ACC112 (cell line): ENCODE results near the gene OXNAD1.

Source experiments
- H2AFZ ChIP-seq: fragments of 200-600 bp; sonication (generic); one replicate; pipeline ENCODE4 v1.6.0; 2017; ENCODE audit warnings: antibody characterized with exemption, low read length; ENCODE audit not compliant: unreplicated experiment
- H3K27ac ChIP-seq: fragments of 200-600 bp; sonication (generic); 2 replicates; pipeline ENCODE4 v1.5.1; 2014; ENCODE audit warnings: low read depth, mild to moderate bottlenecking, antibody characterized with exemption, low read length, moderate library complexity
- H3K27me3 ChIP-seq: fragments of 200-600 bp; sonication (generic); 2 replicates; pipeline ENCODE4 v1.6.1; 2014; ENCODE audit warnings: mild to moderate bottlenecking, antibody characterized with exemption, low read length, moderate library complexity, mixed read lengths; ENCODE audit not compliant: insufficient read depth
- H3K36me3 ChIP-seq: fragments of 200-600 bp; sonication (generic); 2 replicates; pipeline ENCODE4 v1.6.1; 2016; ENCODE audit warnings: mild to moderate bottlenecking, antibody characterized with exemption, low read length, moderate library complexity, mixed read lengths; ENCODE audit not compliant: insufficient read depth
- H3K4me1 ChIP-seq: fragments of 200-600 bp; sonication (generic); one replicate; pipeline ENCODE4 v1.6.1; 2016; ENCODE audit warnings: low read length, mixed read lengths; ENCODE audit not compliant: insufficient read depth, unreplicated experiment, control insufficient read depth
- H3K4me3 ChIP-seq: fragments of 200-600 bp; sonication (generic); 2 replicates; pipeline ENCODE4 v1.5.1; 2014; ENCODE audit warnings: mild to moderate bottlenecking, low read depth, low read length
- H3K79me2 ChIP-seq: fragments of 200-600 bp; sonication (generic); one replicate; pipeline ENCODE4 v1.6.0; 2016; ENCODE audit warnings: low read length; ENCODE audit not compliant: control insufficient read depth, unreplicated experiment, insufficient read depth

The OXNAD1 gene

GRCh38 chr3:16273867-16274266 lies 8.9 kb downstream of the OXNAD1 start:
- Histone ChIP-seq H3K27ac (no peak overlapping the region), H3K79me2 (peaks cover under 1% of the 10 kb centered on the region), H3K27me3 (no peaks in the 10 kb centered on the region), H2AFZ (no peak overlapping the region), H3K36me3 (peaks cover 7% of the 10 kb centered on the region; the same call in 1 of the 2 replicates), H3K4me3 (no peak overlapping the region), H3K4me1 (no peaks in the 10 kb centered on the region)

GRCh38 chr3:16277471-16277870 lies 12.5 kb downstream of the OXNAD1 start:
- no peaks in the 10 kb centered on the region for H3K79me2 ChIP-seq
- no peak overlapping the region for H3K4me3 ChIP-seq
- H3K27ac ChIP-seq, result no peak overlapping the region
- no peaks in the 10 kb centered on the region for H3K27me3 ChIP-seq
- H2AFZ ChIP-seq, result no peak overlapping the region
- H3K36me3 ChIP-seq, result no peaks in the 10 kb centered on the region; the same call in 1 of the 2 replicates
- H3K4me1 ChIP-seq, result no peaks in the 10 kb centered on the region

GRCh38 chr3:16279010-16279801 lies 14.2 kb downstream of the OXNAD1 start:
- Histone ChIP-seq H3K79me2 (no peaks in the 10 kb centered on the region), H3K4me3 (no peak overlapping the region), H2AFZ (no peak overlapping the region), H3K27me3 (no peaks in the 10 kb centered on the region), H3K4me1 (no peaks in the 10 kb centered on the region), H3K27ac (no peak overlapping the region), H3K36me3 (no peaks in the 10 kb centered on the region; the same call in 1 of the 2 replicates)

GRCh38 chr3:16280671-16281070 lies 15.7 kb downstream of the OXNAD1 start:
- Histone ChIP-seq H3K4me3 (no peak overlapping the region), H3K4me1 (no peaks in the 10 kb centered on the region), H3K79me2 (no peaks in the 10 kb centered on the region), H3K36me3 (no peaks in the 10 kb centered on the region; the same call in 1 of the 2 replicates), H2AFZ (no peak overlapping the region), H3K27ac (no peak overlapping the region), H3K27me3 (no peaks in the 10 kb centered on the region)

- H2AFZ ChIP-seq, result no peak overlapping the region
- no peaks in the 10 kb centered on the region for H3K4me1 ChIP-seq
- no peaks in the 10 kb centered on the region for H3K36me3 ChIP-seq
- H3K27me3 ChIP-seq, result no peaks in the 10 kb centered on the region
- H3K79me2 ChIP-seq, result no peaks in the 10 kb centered on the region
- no peak overlapping the region for H3K27ac ChIP-seq
- no peak overlapping the region for H3K4me3 ChIP-seq
Measured at GRCh38 chr3:16284633-16285032, 19.6 kb downstream of the OXNAD1 start.

- Histone ChIP-seq H3K27me3 (no peaks in the 10 kb centered on the region), H3K27ac (no peak overlapping the region), H2AFZ (no peak overlapping the region), H3K4me1 (peaks cover 4% of the 10 kb centered on the region), H3K79me2 (no peaks in the 10 kb centered on the region), H3K4me3 (no peak overlapping the region), H3K36me3 (no peaks in the 10 kb centered on the region)
Measured at GRCh38 chr3:16286161-16286560, 21.1 kb downstream of the OXNAD1 start.

GRCh38 chr3:16286751-16287543 lies 21.9 kb downstream of the OXNAD1 start:
- H3K36me3 ChIP-seq, result no peaks in the 10 kb centered on the region
- peaks cover 4% of the 10 kb centered on the region for H3K4me1 ChIP-seq
- H3K27me3 ChIP-seq, result no peaks in the 10 kb centered on the region
- H2AFZ ChIP-seq, result no peak overlapping the region
- H3K79me2 ChIP-seq, result no peaks in the 10 kb centered on the region
- no peak overlapping the region for H3K4me3 ChIP-seq
- no peak overlapping the region for H3K27ac ChIP-seq

- Histone ChIP-seq H3K27ac (no peak overlapping the region), H3K79me2 (no peaks in the 10 kb centered on the region), H3K27me3 (no peaks in the 10 kb centered on the region), H3K4me3 (no peak overlapping the region), H2AFZ (no peak overlapping the region), H3K36me3 (peaks cover 12% of the 10 kb centered on the region), H3K4me1 (peaks cover 4% of the 10 kb centered on the region)
Measured at GRCh38 chr3:16288664-16289063, 23.7 kb downstream of the OXNAD1 start.

GRCh38 chr3:16289144-16289889 lies 24.3 kb downstream of the OXNAD1 start:
- Histone ChIP-seq H3K27ac (no peak overlapping the region), H3K36me3 (peaks cover 15% of the 10 kb centered on the region)

GRCh38 chr3:16290007-16290826 lies 25.2 kb downstream of the OXNAD1 start:
- Histone ChIP-seq H2AFZ (no peak overlapping the region), H3K4me3 (no peak overlapping the region), H3K27me3 (no peaks in the 10 kb centered on the region), H3K36me3 (peaks cover 18% of the 10 kb centered on the region), H3K27ac (no peak overlapping the region), H3K79me2 (no peaks in the 10 kb centered on the region), H3K4me1 (peaks cover 4% of the 10 kb centered on the region)

More at GRCh38 chr3:16289144-16289889, 24.3 kb downstream of the OXNAD1 start:
- Histone ChIP-seq H3K4me3 (no peak overlapping the region), H2AFZ (no peak overlapping the region), H3K79me2 (no peaks in the 10 kb centered on the region), H3K4me1 (peaks cover 4% of the 10 kb centered on the region), H3K27me3 (no peaks in the 10 kb centered on the region)
